ENCODE measurements around the gene ZNF536.

GRCh38 chr19:30387311-30388115, 15.3 kb downstream of the ZNF536 start:
- no peak for TF ChIP-seq CTCF (IDR thresholded peaks at IDR 0.05)
- no peak for TF ChIP-seq POLR2A (IDR thresholded peaks at IDR 0.05)

All from esophagus squamous epithelium (tissue), 4 donors.